HFFc6 (cell line): ENCODE data around the gene HBA1. TPM values are rescaled to one million over a fixed set of nuclear protein-coding genes. Genes with fewer than 3 reads are reported as not detected.

ENCODE experiments used
- DNase-seq: peaks from one replicate; pipeline ENCODE4 v3.0.0-alpha.2; 2018
- H3K27ac Mint-ChIP-seq: 2 replicates; pipeline ENCODE4 v1.8.0; 2020; ENCODE audit warnings: mild to moderate bottlenecking, mixed read lengths
- H3K27me3 Mint-ChIP-seq: 2 replicates; pipeline ENCODE4 v1.8.0; 2021; ENCODE audit warnings: mild to moderate bottlenecking, moderate library complexity, mixed read lengths; ENCODE audit not compliant: insufficient read depth
- H3K36me3 Mint-ChIP-seq: 2 replicates; pipeline ENCODE4 v1.8.0; 2021; ENCODE audit warnings: low read depth, mixed read lengths
- H3K4me1 Mint-ChIP-seq: 2 replicates; pipeline ENCODE4 v1.8.0; 2020; ENCODE audit warnings: low read depth, mixed read lengths
- H3K4me3 Mint-ChIP-seq: 2 replicates; pipeline ENCODE4 v1.8.0; 2020; ENCODE audit warnings: mild to moderate bottlenecking, moderate library complexity, mixed read lengths
- H3K9me3 Mint-ChIP-seq: 2 replicates; pipeline ENCODE4 v1.8.0; 2020; ENCODE audit warnings: mild to moderate bottlenecking, mixed read lengths
- CTCF ChIP-seq: fragments of 200-600 bp; sonication (generic); IDR thresholded peaks from 2 replicates; pipeline ENCODE4 v1.5.0; 2021; ENCODE audit warnings: antibody characterized with exemption, mild to moderate bottlenecking
- total RNA-seq, 6 experiments: library from RNA; stranded (reverse); fragmentation: NEBNext Ultra II Directional; extraction: Animal tissue kit (Norgen Biotek cat#: 25700); gene quantifications; 2 replicates in 1 of 6; 3 replicates in 5 of 6; pipeline ENCODE4 v1.2.3, GENCODE V29; 2021

The HBA1 gene
- total RNA-seq, 6 experiments from 2014 or later = not detected

DNA sequence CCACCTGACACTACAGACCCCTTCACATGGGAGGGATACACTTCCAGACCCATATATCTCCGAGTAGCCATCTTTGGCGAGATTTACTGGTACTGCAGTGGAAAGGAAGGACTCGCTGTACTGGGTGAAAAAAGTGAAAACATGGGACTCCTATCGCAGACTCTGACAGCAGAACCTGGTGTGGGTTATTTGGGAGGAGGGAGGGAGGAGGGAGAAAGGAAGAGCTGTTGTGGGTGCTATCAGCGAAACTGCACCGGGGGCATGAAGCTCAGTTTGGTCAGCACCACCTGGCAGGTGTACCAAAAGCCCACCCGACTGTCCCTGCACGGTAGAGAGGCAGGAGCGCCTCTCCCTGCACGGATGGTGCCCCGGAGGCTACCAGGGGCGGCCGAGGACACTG is 8.7 kb downstream of the HBA1 start:
- Mint-ChIP-seq H3K9me3 (no peaks in the 10 kb centered on the region), H3K27ac (no peak overlapping the region), H3K4me1 (no peaks in the 10 kb centered on the region), H3K36me3 (peaks cover 21% of the 10 kb centered on the region; the same call in 1 of the 2 replicates), H3K4me3 (no peak overlapping the region), H3K27me3 (peaks cover 2% of the 10 kb centered on the region; the same call in 1 of the 2 replicates)
- no peak for DNase-seq
- no peak for TF ChIP-seq CTCF

- no peaks in the 10 kb centered on the region for H3K4me1 Mint-ChIP-seq
- no peaks in the 10 kb centered on the region for H3K9me3 Mint-ChIP-seq
- no peak overlapping the region for H3K27ac Mint-ChIP-seq
- no peak overlapping the region for H3K4me3 Mint-ChIP-seq
- H3K27me3 Mint-ChIP-seq = peaks cover 2% of the 10 kb centered on the region; the same call in 1 of the 2 replicates
- DNase-seq = no peak
- H3K36me3 Mint-ChIP-seq = peaks cover 21% of the 10 kb centered on the region; the same call in 1 of the 2 replicates
- no peak for TF ChIP-seq CTCF
Measured at GRCh38 chr16:185691-186090, 9.2 kb downstream of the HBA1 start.

DNA sequence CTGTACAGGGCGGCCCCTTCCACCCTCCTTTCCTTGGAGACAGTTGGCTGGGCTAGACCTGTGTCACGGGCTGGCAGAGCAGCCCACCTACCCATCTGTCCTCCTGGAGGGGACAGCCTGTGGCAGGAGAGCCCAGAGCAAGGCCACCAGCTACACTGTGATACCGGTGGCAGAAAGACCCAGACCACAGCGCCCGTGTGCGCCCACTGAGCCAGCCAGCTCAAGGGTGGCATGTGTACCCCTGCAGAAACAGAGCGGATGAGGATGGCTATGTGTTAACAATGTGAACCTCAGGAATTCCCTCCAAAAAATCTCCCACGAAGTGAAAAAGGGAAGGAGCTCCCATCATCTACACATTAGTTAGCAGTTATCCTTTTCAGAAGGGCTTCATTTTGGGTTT is 10.8 kb downstream of the HBA1 start:
- no peak for DNase-seq
- TF ChIP-seq CTCF = no peak

GRCh38 chr16:188674-189073 is 12.2 kb downstream of the HBA1 start:
- H3K36me3 Mint-ChIP-seq = peaks cover 26% of the 10 kb centered on the region
- H3K4me1 Mint-ChIP-seq = 0 out of 2 replicates have a peak, but pooled peaks cover 6% of the 10 kb centered on the region
- TF ChIP-seq CTCF = peak; percentile 32; the same call in 1 of the 2 replicates
- H3K9me3 Mint-ChIP-seq = no peaks in the 10 kb centered on the region
- H3K27me3 Mint-ChIP-seq = peaks cover 3% of the 10 kb centered on the region; the same call in 1 of the 2 replicates
- H3K4me3 Mint-ChIP-seq = no peak overlapping the region
- DNase-seq = no peak
- H3K27ac Mint-ChIP-seq = no peak overlapping the region

More for the DNA sequence above, 10.8 kb downstream of the HBA1 start:
- Mint-ChIP-seq H3K27me3 (peaks cover 3% of the 10 kb centered on the region; the same call in 1 of the 2 replicates), H3K4me1 (0 out of 2 replicates have a peak, but pooled peaks cover 6% of the 10 kb centered on the region), H3K4me3 (no peak overlapping the region), H3K9me3 (no peaks in the 10 kb centered on the region), H3K27ac (no peak overlapping the region), H3K36me3 (peaks cover 21% of the 10 kb centered on the region; the same call in 1 of the 2 replicates)

DNA sequence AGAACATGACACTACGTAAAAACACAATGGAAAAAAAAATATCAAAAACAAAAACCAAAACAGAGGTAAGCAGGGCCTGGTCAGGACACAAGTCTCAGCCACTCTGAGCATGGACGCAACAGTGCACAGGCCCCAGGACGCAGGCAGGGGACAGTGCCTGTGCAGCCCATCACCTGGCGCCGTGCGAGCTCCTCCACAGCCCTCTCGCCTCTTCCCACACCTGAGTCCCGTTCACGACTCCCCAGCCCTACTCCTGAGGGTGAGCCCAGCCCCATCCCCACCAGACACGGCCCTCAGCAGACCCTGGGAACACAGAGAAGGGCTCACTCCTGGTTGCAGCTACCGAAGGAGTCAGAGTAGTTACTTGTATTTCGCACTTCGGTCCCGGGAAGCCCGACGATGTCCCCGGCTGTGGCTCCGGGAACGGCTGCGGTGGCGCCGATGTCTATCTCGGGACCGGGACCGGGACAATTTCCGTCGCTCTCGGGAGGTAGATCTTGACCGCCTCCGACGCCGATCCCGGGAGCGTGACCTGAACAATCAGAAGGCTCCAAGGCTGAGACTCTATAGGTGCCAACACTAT is 13.2 kb downstream of the HBA1 start:
- H3K27me3 Mint-ChIP-seq = peaks cover 3% of the 10 kb centered on the region; the same call in 1 of the 2 replicates
- TF ChIP-seq CTCF = no peak
- no peak overlapping the region for H3K4me3 Mint-ChIP-seq
- 0 out of 2 replicates have a peak, but pooled peaks cover 6% of the 10 kb centered on the region for H3K4me1 Mint-ChIP-seq
- peaks cover 26% of the 10 kb centered on the region for H3K36me3 Mint-ChIP-seq
- no peak overlapping the region for H3K27ac Mint-ChIP-seq
- no peaks in the 10 kb centered on the region for H3K9me3 Mint-ChIP-seq
- no peak for DNase-seq
